Neural cell (in vitro differentiated cells): ENCODE data around the gene NT5C.

ENCODE experiments used
- EP300 ChIP-seq: fragments of 450-650 bp; conservative IDR thresholded peaks from 2 replicates; pipeline ENCODE4 v1.6.1; 2014; ENCODE audit warnings: antibody characterized with exemption, mild to moderate bottlenecking, moderate library complexity; ENCODE audit not compliant: poor library complexity, severe bottlenecking
- EZH2 ChIP-seq: fragments of 200-600, 300-800 bp; shearing (Covaris generic), sonication (generic); IDR thresholded peaks from 2 replicates; pipeline ENCODE4 v1.6.1; 2014; ENCODE audit warnings: antibody characterized with exemption, low read length, borderline replicate concordance, mild to moderate bottlenecking; ENCODE audit not compliant: insufficient read depth, poor library complexity, severe bottlenecking
- MXI1 ChIP-seq: fragments of 450-650 bp; conservative IDR thresholded peaks from 2 replicates; pipeline ENCODE4 v1.6.1; 2014; ENCODE audit warnings: antibody characterized with exemption, mild to moderate bottlenecking; ENCODE audit not compliant: poor library complexity, severe bottlenecking
- POLR2AphosphoS5 ChIP-seq: IDR thresholded peaks from 2 replicates; pipeline ENCODE4 v1.6.1; 2012
- SMC3 ChIP-seq: fragments of 450-650 bp; conservative IDR thresholded peaks from 2 replicates; pipeline ENCODE4 v1.6.1; 2014; ENCODE audit warnings: antibody characterized with exemption, mild to moderate bottlenecking, moderate library complexity; ENCODE audit not compliant: poor library complexity
- TAF1 ChIP-seq: IDR thresholded peaks from 2 replicates; pipeline ENCODE4 v1.6.1; 2012; ENCODE audit warnings: low read depth
- TF ChIP-seq, protein P1 (sequence below): fragments of 450-650 bp; IDR thresholded peaks from 2 replicates; pipeline ENCODE4 v1.5.1; 2014; ENCODE audit warnings: antibody characterized with exemption, mild to moderate bottlenecking, moderate library complexity; ENCODE audit not compliant: poor library complexity, severe bottlenecking

DNA sequence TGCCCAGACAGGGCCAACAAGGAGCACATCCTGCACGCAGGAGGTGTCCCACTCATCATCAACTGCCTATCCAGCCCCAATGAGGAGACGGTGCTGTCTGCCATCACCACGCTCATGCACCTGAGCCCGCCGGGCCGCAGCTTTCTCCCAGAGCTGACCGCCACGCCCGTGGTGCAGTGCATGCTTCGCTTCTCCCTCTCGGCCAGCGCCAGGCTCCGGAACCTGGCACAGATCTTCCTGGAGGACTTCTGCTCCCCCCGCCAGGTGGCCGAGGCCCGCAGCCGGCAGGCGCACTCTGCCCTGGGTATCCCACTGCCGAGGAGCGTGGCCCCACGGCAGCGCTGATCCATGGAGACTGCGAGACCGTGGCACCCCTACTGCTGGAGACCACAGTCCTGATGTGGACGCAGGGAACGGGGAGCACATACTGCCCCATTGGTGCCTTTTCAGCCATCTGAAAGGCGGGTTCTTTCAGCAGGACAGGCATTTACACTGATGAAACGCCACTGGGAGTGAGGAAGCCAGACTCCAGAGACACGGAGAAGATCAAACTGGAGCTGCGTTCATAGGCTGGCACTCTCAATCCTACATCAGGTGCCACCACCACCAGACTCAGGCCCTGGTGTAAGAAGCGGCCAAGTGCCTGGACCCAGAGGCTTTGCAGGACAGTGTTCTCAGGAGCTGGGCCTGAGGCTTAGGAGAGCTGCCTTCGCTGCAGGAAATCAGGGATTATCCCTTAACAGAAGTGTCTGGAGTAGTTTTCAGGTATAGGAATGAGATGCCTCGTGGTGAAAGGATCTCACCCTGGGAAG, 2.6 kb downstream of the NT5C start:
- TF ChIP-seq EP300 (no peak), EZH2 (no peak), SMC3 (no peak), TAF1 (no peak), MXI1 (no peak), POLR2AphosphoS5 (no peak)
- TF ChIP-seq, protein P1, sequence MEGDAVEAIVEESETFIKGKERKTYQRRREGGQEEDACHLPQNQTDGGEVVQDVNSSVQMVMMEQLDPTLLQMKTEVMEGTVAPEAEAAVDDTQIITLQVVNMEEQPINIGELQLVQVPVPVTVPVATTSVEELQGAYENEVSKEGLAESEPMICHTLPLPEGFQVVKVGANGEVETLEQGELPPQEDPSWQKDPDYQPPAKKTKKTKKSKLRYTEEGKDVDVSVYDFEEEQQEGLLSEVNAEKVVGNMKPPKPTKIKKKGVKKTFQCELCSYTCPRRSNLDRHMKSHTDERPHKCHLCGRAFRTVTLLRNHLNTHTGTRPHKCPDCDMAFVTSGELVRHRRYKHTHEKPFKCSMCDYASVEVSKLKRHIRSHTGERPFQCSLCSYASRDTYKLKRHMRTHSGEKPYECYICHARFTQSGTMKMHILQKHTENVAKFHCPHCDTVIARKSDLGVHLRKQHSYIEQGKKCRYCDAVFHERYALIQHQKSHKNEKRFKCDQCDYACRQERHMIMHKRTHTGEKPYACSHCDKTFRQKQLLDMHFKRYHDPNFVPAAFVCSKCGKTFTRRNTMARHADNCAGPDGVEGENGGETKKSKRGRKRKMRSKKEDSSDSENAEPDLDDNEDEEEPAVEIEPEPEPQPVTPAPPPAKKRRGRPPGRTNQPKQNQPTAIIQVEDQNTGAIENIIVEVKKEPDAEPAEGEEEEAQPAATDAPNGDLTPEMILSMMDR = no peak
